ENCODE measurements around the gene MTFR1L.

MTFR1L gene

DNA sequence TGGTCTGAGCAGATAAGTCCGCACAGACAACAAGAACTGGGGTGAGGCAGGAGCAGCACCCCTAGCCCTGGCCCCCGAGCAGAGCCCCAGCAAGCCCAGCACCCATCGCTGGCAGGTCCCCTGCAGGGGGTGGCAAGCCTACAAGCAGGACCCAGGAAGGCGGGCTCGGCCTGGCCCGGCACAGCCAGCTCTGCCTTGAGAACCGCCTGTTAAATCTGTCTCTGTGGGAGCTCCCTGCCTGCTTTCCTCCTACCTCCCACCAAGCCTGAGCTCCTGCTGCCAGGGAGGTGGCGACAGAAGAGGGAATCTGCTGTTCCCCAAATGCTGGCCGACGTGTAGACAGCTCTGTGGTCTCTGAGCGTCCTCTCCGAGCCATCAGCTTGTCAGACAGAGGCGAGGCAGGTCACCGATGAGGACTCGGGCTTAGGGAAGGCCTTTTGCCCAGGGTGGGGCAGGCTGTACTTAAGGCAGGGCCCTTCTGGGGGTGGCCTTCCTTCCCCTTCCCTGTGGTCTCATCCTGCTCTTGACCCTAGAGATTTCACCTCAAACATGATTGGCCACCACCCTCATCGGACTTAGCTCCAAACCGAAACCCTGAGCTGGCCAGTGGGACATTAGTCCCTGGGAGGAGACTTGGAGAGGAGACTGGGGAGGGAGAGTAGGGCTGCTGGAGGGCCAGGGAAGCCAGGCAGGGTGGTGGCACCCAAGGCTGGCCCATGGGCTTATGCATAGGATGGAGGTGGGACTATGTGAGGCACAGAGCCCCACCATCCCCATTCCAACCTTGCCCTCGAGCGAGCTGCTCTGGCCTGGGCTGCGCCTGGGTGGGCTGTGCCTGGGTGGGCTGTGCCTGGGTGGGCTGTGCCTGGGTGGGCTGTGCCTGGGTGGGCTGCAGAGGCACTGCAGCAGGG is 12.0 kb upstream of the MTFR1L start:
- ATAC-seq (no peak), DNase-seq (no peak)

DNA sequence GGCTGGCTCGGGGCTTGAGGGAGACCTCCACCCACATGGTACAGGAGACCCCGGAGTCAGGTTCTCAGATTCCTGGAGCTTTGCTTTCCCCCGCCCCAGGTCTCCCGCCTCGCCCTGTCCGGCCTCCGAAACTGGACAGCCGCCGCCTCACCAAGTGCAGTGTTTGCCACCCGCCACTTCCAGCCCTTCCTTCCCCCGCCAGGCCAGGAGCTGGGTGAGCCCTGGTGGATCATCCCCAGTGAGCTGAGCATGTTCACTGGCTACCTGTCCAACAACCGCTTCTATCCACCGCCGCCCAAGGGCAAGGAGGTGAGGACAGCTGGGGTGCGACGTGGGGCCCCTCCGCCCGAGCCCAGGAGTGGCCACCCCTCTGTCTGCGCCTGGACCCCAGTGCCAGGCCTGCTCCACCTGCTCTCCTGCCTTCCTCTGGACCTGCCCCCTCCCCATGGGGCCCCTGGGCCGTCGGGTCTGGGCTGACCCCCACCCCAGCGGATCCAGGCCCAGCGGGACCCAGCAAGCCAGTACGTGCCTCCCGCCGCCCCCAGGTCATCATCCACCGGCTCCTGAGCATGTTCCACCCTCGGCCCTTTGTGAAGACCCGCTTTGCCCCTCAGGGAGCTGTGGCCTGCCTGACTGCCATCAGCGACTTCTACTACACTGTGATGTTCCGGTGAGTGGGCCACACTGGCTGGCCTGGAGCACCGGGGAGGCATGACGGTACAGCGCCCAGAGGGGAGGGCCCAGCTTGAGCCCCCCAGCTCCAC is 11.1 kb upstream of the MTFR1L start:
- ATAC-seq (no peak), DNase-seq (no peak)

DNA sequence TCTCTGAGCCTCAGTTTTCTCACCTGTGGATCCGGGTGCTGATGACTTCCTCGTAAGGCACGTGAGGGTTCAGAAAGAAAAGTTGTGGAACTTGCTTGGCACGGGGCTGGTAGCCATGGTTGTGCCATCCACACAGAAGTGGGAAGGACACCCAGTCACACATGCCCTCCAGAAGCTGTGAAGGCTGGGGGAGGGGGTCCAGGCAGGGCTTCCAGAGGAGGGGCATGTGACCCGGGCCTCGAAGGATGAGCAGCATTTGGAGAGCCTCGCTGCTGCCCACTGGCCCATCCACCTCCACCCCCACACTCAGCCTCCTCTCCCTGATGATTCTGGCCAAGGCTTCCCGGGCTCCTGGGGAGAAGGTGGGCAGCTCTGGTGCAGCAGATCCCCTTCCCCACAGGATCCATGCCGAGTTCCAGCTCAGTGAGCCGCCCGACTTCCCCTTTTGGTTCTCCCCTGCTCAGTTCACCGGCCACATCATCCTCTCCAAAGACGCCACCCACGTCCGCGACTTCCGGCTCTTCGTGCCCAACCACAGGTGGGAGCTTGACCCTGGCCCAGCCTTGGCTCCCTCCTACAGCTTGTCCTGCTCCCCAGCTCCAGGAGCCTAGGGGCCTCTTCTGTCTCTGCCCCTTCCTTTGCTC is 10.3 kb upstream of the MTFR1L start:
- no peak for ATAC-seq
- no peak for DNase-seq

DNA sequence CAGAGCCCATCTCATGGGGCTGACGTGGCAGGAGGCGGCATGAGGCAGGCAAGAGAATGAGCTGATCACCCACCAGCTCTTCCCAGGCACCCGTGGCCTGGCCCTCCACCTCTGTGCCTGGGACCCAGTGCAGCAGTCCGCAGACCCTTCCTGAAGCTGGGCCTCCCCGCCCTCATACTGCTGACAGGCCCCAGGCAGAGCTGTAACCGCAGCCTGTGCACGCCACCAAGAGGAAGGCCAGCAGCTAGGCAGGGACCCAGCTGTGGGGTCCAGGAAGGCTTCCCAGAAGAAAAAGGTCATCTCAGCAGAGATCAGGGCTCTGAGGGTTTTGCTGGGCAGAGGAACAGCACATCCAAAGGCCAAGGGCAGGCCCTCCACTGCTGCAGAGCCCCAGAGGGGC is 9.8 kb upstream of the MTFR1L start:
- DNase-seq (no peak), ATAC-seq (no peak)

DNA sequence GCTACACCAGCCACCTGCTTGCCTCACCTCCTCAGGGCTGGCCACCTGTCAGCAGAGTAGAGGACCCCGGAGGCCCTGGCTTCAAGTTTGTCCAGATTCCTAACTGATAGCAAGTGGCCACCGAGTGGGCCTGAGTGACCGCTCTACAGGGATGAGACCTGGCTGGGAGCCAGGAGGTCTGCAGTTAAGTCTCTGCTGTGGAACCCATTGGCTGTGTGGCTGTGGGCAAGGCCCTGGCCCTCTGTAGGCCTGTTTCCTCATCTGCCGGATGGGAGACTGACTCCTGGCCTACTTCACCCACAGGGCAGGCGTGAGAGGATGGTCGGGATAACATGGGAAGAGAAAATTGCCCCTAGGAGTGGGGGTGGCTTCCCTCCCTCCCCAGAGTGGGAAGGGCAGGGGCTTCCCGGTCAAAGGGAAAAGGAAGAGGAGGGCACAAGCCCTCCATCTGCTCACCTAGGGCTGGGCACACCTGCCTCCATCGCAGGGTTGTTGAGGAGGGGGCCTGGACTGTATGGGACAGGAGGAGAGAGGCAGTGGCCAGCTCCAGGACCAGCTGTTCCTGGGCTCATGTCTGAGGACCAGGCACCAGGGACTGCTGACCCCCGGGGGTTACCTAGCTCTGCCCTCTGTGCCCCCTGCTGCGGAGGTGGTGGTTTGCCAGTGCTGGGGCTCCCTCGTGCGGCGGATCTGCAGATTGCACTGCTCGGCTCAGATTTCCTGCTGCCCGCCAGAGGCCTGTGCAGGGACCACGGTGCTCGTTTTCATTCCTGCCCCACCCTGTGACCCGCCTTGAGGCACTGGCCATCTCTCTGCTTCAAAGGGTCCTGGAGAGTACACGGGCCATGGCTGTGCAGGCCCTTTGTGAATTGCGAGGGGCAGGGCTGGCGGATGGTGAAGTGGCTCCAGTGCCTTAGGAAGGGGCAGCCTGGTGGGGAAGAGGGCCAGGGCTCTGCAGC is 9.1 kb upstream of the MTFR1L start:
- ATAC-seq: peak; percentile 60
- DNase-seq: peak; percentile 89

DNA sequence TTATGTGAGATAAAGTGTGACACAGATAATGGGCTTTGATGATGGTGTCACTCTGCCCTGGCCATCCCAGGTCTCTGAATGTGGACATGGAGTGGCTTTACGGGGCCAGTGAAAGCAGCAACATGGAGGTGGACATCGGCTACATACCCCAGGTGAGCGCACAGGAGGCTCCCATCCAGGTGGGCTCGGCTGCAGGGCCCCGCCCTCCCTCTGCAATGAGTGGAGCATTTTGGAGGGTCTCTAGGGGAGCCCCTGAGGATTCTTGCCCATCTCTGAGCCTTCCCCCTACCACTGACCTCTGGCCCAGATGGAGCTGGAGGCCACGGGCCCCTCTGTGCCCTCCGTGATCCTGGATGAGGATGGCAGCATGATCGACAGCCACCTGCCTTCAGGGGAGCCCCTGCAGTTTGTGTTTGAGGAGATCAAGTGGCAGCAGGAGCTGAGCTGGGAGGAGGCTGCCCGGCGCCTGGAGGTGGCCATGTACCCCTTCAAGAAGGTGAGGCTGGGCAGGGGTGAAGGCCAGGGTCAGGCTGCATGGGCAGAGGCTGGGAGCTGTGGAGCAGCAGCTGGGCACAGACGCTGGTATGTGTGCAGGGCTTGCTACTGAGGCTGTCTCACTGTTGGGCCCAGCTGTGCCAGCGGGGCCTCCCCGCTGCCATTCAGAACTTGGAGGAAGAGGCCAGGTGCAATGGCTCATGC is 8.2 kb upstream of the MTFR1L start:
- ATAC-seq (no peak), DNase-seq (no peak)

GRCh38 chr1:25813071-25813733 is 6.6 kb upstream of the MTFR1L start:
- ATAC-seq (no peak), DNase-seq (no peak)

DNA sequence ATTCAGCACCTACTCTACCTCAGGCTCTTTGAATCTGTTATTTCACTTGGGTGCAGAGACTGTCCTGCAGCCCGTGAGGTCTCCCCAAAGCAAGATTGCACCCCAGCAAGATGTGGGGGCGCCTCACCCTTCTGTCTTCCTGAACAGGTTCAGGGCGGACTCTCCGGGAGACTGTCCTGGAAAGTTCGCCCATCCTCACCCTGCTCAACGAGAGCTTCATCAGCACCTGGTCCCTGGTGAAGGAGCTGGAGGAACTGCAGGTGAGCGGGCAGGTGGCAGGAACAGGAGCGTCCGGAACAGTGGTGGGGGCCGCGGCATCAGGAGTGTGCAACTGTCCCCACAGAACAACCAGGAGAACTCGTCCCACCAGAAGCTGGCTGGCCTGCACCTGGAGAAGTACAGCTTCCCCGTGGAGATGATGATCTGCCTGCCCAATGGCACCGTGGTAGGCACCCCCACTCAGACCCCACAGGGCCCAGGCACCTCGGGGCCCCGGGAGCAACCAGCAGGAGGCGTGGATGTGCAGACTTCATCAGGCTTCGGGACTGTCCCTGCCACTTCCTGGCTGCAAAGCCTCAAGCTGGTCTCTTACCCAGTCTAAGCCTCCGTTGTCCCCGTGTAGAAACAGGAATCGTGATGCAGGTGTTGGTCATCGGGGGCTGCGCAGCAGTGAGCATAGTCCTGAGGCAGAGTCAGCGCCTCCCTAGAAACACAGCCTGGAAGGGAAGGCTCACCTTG is 5.9 kb upstream of the MTFR1L start:
- DNase-seq: no peak
- ATAC-seq: no peak

DNA sequence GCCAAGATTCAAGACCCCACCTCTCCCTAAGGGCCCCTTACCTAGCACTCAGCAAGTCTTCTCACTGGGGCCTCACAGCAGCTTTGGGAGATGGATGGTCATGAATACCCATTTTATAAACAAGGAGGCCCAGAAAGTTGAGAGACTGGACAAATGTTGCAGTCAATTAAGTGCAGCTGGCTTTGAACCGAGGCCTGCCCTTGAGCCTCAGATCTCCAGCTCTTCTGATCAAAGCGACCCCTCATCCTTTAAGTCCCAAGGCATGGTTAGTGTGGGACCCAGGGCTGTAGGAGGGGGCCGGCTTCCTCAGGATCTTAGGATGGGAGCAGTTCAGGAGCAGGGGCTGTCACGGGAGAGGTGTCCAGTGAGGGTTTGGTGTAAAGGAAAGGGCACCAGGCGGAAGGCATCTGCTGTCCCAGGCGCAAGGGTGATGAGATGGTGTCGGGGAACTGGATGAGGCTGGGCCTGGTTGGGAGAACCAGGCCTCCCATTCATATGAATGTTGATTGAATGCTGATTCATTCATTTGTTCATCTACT is 5.1 kb upstream of the MTFR1L start:
- no peak for ATAC-seq

GRCh38 chr1:25815208-25816111 is 4.3 kb upstream of the MTFR1L start:
- ATAC-seq (no peak), DNase-seq (no peak)

More for the DNA sequence above, 5.1 kb upstream of the MTFR1L start:
- DNase-seq: no peak

- ATAC-seq (no peak), DNase-seq (no peak)
Measured at GRCh38 chr1:25816112-25816718, 3.5 kb upstream of the MTFR1L start.

GRCh38 chr1:25817840-25818501 is 1.8 kb upstream of the MTFR1L start:
- DNase-seq (no peak), ATAC-seq (no peak)

DNA sequence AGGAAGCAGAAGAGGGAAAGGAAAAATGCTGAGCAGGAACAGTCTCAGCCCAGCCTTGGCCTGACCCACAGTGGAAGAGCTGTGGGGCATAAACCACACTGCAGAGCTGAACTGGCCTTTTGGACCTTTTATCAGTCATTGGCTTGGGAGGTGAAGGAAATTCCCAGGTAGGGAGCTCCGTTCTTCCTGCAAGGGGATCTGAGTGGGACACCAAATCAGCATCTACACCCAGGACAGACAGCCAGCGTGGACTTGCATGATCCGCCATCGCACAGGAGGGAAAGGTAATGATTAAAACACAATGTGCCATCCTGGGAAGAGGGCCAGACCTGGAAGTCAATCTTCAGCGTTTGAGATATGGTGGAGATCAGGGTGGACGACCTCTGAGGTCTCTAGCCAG is 1.2 kb upstream of the MTFR1L start:
- DNase-seq: no peak
- ATAC-seq: no peak

DNA sequence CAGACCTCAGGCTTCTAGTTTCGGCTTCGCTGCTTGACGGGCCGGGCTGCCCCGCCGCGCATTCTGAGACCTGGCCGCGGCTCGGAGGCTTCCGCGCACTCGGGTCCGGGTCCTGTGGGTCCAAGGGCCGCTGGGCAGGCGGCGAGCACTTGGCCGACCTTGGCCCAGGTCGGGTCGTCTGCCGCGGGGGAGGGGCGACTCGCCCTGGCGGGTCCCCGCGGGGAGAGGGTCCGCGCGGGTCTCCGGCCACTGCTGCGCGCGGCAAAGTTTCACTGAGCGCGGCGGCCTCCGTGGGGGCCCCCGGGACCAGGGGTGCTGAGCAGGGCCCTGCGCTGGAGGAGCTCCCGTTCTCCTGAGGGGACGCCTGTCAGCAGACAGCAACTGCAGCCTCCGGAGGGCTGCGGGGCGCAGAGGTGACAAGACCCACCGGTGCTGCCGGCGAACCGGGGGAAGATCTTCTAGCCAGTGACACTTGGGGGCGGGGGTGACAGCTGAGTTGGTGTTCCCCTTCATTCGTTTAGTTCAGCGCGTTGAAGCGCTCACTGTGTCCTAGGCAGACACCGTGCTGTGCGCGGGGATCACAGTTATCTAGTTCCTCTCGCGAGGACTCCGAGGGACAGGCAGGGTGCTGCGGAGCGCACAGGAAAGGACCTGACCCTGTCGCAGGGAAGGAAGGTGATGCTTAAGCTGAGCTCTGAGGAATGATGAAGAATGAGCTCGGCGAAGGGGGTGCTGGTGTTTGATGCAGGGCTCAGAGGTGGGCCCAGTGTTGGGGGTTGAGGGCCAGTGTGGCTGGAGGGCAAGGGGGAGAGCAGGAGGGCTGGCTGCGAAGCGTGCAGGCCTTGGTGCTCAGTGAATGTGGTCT is 725 bp downstream of the MTFR1L start:
- ATAC-seq (peak; percentile 71), DNase-seq (peak; percentile 72)

GRCh38 chr1:25821112-25821476 is 1.3 kb downstream of the MTFR1L start:
- no peak for DNase-seq
- no peak for ATAC-seq

DNA sequence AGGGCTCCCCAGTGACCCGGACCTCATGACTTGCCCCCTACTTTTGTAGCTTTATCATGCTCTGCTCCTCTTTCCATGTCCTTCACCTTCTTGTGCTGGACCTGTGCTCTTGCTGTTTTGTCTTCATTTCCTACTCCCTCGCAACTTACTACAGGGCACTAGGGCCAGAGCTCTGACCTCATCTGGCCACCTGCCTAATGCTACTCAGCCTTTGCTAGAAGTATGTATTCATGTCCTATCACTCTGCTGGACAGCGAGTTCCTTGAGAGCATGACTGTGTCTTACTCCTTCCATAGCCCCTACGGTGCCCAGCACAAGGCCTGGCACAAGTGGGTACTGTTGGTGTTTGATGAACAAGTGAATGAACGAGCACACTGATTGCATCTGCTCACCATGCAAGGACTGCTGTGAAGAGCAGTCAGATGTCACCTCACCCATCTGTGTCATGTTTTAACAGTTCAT is 1.9 kb downstream of the MTFR1L start:
- no peak for ATAC-seq
- no peak for DNase-seq

Measured in stimulated activated naive CD8-positive, alpha-beta T cell treated with anti-CD3 and anti-CD28 coated beads, Interleukin-15, Interleukin-2, amounts not matched to agents 100 U/mL and 50 U/mL, for 24 hours (primary cell).